Neural crest cell (in vitro differentiated cells): Measurements from ENCODE around the gene NSUN6. TPM values are rescaled to one million over a fixed set of nuclear protein-coding genes. Genes with fewer than 3 reads are reported as not detected.

Experiments
- DNase-seq: peaks from one replicate; pipeline ENCODE4 v3.0.0; 2021; ENCODE audit warnings: low read depth, mixed read lengths, low spot score
- H3K27ac Mint-ChIP-seq: one replicate; pipeline ENCODE4 v1.8.0; 2021; ENCODE audit warnings: mild to moderate bottlenecking, mixed read lengths; ENCODE audit not compliant: unreplicated experiment
- H3K27me3 Mint-ChIP-seq: 2 replicates; pipeline ENCODE4 v1.8.0; 2021; ENCODE audit warnings: low read depth, mild to moderate bottlenecking, mixed read lengths
- H3K36me3 Mint-ChIP-seq: 2 replicates; pipeline ENCODE4 v1.8.0; 2021; ENCODE audit warnings: low read depth, mild to moderate bottlenecking, mixed read lengths
- H3K4me1 Mint-ChIP-seq: 2 replicates; pipeline ENCODE4 v1.8.0; 2021; ENCODE audit warnings: mixed read lengths
- H3K4me3 Mint-ChIP-seq: one replicate; pipeline ENCODE4 v1.8.0; 2021; ENCODE audit warnings: mild to moderate bottlenecking, mixed read lengths
- H3K9me3 Mint-ChIP-seq: 2 replicates; pipeline ENCODE4 v1.8.0; 2021; ENCODE audit warnings: mixed read lengths
- total RNA-seq: library from RNA; stranded (reverse); gene quantifications from 2 replicates; pipeline ENCODE4 v1.2.1, GENCODE V29; 2021
- TF ChIP-seq, protein P1 (sequence below): fragments of 200-600 bp; sonication (generic); conservative IDR thresholded peaks from 2 replicates; pipeline ENCODE4 v1.5.0; 2021; ENCODE audit warnings: antibody characterized with exemption, mild to moderate bottlenecking

The NSUN6 gene
- total RNA-seq, 1 donor from 2014 or later = 18.4 TPM

GRCh38 chr10:18542832-18543231 is 108.6 kb downstream of the NSUN6 start:
- TF ChIP-seq, protein P1, sequence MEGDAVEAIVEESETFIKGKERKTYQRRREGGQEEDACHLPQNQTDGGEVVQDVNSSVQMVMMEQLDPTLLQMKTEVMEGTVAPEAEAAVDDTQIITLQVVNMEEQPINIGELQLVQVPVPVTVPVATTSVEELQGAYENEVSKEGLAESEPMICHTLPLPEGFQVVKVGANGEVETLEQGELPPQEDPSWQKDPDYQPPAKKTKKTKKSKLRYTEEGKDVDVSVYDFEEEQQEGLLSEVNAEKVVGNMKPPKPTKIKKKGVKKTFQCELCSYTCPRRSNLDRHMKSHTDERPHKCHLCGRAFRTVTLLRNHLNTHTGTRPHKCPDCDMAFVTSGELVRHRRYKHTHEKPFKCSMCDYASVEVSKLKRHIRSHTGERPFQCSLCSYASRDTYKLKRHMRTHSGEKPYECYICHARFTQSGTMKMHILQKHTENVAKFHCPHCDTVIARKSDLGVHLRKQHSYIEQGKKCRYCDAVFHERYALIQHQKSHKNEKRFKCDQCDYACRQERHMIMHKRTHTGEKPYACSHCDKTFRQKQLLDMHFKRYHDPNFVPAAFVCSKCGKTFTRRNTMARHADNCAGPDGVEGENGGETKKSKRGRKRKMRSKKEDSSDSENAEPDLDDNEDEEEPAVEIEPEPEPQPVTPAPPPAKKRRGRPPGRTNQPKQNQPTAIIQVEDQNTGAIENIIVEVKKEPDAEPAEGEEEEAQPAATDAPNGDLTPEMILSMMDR = no peak
- peaks cover 6% of the 10 kb centered on the region for H3K4me1 Mint-ChIP-seq
- no peaks in the 10 kb centered on the region for H3K27me3 Mint-ChIP-seq
- H3K4me3 Mint-ChIP-seq = no peak overlapping the region
- peaks cover 10% of the 10 kb centered on the region for H3K36me3 Mint-ChIP-seq
- H3K9me3 Mint-ChIP-seq = no peaks in the 10 kb centered on the region
- DNase-seq = no peak
- no peak overlapping the region for H3K27ac Mint-ChIP-seq

- Mint-ChIP-seq H3K27me3 (no peaks in the 10 kb centered on the region), H3K4me3 (no peak overlapping the region), H3K27ac (no peak overlapping the region), H3K4me1 (no peaks in the 10 kb centered on the region), H3K36me3 (peaks cover 10% of the 10 kb centered on the region), H3K9me3 (no peaks in the 10 kb centered on the region)
- TF ChIP-seq, protein P1 = no peak
- DNase-seq = no peak
Measured at GRCh38 chr10:18540195-18540594, 111.2 kb downstream of the NSUN6 start.

- Mint-ChIP-seq H3K9me3 (no peaks in the 10 kb centered on the region), H3K27ac (peak overlapping the region; percentile 30), H3K27me3 (no peaks in the 10 kb centered on the region), H3K4me1 (no peaks in the 10 kb centered on the region), H3K4me3 (no peak overlapping the region), H3K36me3 (peaks cover 10% of the 10 kb centered on the region)
- TF ChIP-seq, protein P1 = no peak
- no peak for DNase-seq
Measured at GRCh38 chr10:18539335-18539734, 112.1 kb downstream of the NSUN6 start.

GRCh38 chr10:18533896-18534295 is 117.5 kb downstream of the NSUN6 start:
- H3K36me3 Mint-ChIP-seq = peaks cover 15% of the 10 kb centered on the region
- H3K4me1 Mint-ChIP-seq = no peaks in the 10 kb centered on the region
- TF ChIP-seq, protein P1 = no peak
- no peak for DNase-seq
- H3K9me3 Mint-ChIP-seq = peaks cover 10% of the 10 kb centered on the region
- no peak overlapping the region for H3K4me3 Mint-ChIP-seq
- no peak overlapping the region for H3K27ac Mint-ChIP-seq
- H3K27me3 Mint-ChIP-seq = no peaks in the 10 kb centered on the region

DNA sequence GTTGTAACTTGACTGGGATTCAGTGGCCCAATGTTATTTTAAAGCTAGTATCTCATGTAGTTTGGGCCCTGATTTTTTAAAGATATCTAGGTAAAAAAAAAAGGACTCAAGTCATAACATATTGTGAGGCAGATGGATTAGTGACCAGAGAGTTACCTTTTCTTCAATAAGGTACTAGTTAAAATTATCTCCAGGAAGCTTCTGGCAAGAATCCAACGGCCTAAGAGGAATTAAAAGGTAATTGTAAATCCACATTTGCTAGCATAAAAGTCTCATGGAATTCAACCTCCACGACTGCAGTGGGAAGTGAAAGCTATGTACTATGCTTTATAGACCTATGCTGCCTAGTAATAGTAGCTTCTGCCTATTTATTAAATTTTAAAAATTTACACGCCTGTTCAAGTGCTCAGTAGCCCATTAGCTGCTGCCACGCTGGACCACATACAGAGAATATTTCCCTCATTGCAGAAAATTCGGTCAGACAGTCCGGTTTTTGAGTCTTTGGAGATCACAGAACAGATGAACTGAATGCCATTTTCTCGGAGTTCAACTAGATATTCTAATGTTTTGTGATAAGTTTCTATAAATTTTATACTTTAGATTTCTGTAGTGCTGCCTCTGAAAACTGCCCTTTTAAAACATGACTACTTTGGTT is 118.4 kb downstream of the NSUN6 start:
- Mint-ChIP-seq H3K4me3 (no peak overlapping the region), H3K27ac (no peak overlapping the region), H3K27me3 (no peaks in the 10 kb centered on the region), H3K9me3 (peaks cover 10% of the 10 kb centered on the region), H3K4me1 (no peaks in the 10 kb centered on the region), H3K36me3 (peaks cover 15% of the 10 kb centered on the region)
- TF ChIP-seq, protein P1 = no peak
- DNase-seq = no peak
